Endodermal cell (in vitro differentiated cells): ENCODE data around the gene NCAM2. TPM values are rescaled to one million over a fixed set of nuclear protein-coding genes. Genes with fewer than 3 reads are reported as not detected.

Experiments used
- DNase-seq: peaks from one replicate; pipeline ENCODE4 v3.0.0-alpha.2; 2017
- H3K27ac ChIP-seq: 2 replicates; pipeline ENCODE4 v1.5.1; 2013; ENCODE audit warnings: mild to moderate bottlenecking, low read depth, low read length, moderate library complexity
- H3K27me3 ChIP-seq: 2 replicates; pipeline ENCODE4 v1.6.1; 2013; ENCODE audit warnings: mild to moderate bottlenecking, low read length, moderate library complexity; ENCODE audit not compliant: insufficient read depth, control insufficient read depth, poor library complexity, severe bottlenecking
- H3K36me3 ChIP-seq: 2 replicates; pipeline ENCODE4 v1.7.0; 2013; ENCODE audit warnings: mild to moderate bottlenecking, low read length, moderate library complexity; ENCODE audit not compliant: control insufficient read depth, insufficient read depth
- H3K4me1 ChIP-seq: one replicate; pipeline ENCODE4 v1.7.0; 2013; ENCODE audit warnings: low read length; ENCODE audit not compliant: control insufficient read depth, insufficient read depth
- H3K4me3 ChIP-seq: 2 replicates; pipeline ENCODE4 v1.5.1; 2013; ENCODE audit warnings: mild to moderate bottlenecking, low read length, moderate library complexity
- H3K9ac ChIP-seq: 2 replicates; pipeline ENCODE4 v1.6.1; 2013; ENCODE audit warnings: mild to moderate bottlenecking, low read length, moderate library complexity; ENCODE audit not compliant: poor library complexity, severe bottlenecking; ENCODE audit errors: extremely low read depth
- H3K9me3 ChIP-seq: 2 replicates; pipeline ENCODE4 v1.6.1; 2013; ENCODE audit warnings: mild to moderate bottlenecking, low read length, moderate library complexity; ENCODE audit not compliant: control insufficient read depth
- H3K27ac Mint-ChIP-seq: 2 replicates; pipeline ENCODE4 v1.8.0; 2020; ENCODE audit warnings: mixed read lengths
- H3K27me3 Mint-ChIP-seq: 2 replicates; pipeline ENCODE4 v1.8.0; 2021; ENCODE audit warnings: mild to moderate bottlenecking, mixed read lengths; ENCODE audit not compliant: insufficient read depth
- H3K36me3 Mint-ChIP-seq: 2 replicates; pipeline ENCODE4 v1.8.0; 2020; ENCODE audit warnings: low read depth, mixed read lengths
- H3K4me1 Mint-ChIP-seq: 2 replicates; pipeline ENCODE4 v1.8.0; 2020; ENCODE audit warnings: mixed read lengths
- H3K4me3 Mint-ChIP-seq: 2 replicates; pipeline ENCODE4 v1.8.0; 2020; ENCODE audit warnings: mild to moderate bottlenecking, moderate library complexity, mixed read lengths
- H3K9me3 Mint-ChIP-seq: 2 replicates; pipeline ENCODE4 v1.8.0; 2020; ENCODE audit warnings: mild to moderate bottlenecking, mixed read lengths
- WGBS, 2 experiments: methylation state at CpG; one replicate each; pipeline versions ENCODE4 v1.1.5 to v1.1.7; 2013; ENCODE audit warnings: missing lambda C conversion rate in 2 of 2, mixed read lengths in 1 of 2; ENCODE audit not compliant: insufficient coverage in 1 of 2, insufficient read length in 1 of 2; 5-methylcytosine and 5-hydroxymethylcytosine counted together
- total RNA-seq, 2 donors: library from RNA; stranded (reverse); fragmentation: NEBNext Ultra II Directional in 1 of 2; extraction: Animal tissue kit (Norgen Biotek cat#: 25700) in 1 of 2; gene quantifications; 2 replicates in 1 of 2; 3 replicates in 1 of 2; pipeline ENCODE4 v1.2.1, GENCODE V29; 2021
- TF ChIP-seq, protein P1 (sequence below): fragments of 200-600 bp; sonication (generic); conservative IDR thresholded peaks from 2 replicates; pipeline ENCODE4 v1.5.0; 2021; ENCODE audit warnings: antibody characterized with exemption, mild to moderate bottlenecking

Gene NCAM2
- total RNA-seq, 2 donors from 2014 or later = 0.46 to 0.69 TPM

GRCh38 chr21:21297211-21297610 lies 299.0 kb downstream of the NCAM2 start:
- no peaks in the 10 kb centered on the region for H3K36me3 ChIP-seq
- H3K36me3 Mint-ChIP-seq = no peaks in the 10 kb centered on the region
- H3K4me3 Mint-ChIP-seq = no peak overlapping the region
- TF ChIP-seq, protein P1, sequence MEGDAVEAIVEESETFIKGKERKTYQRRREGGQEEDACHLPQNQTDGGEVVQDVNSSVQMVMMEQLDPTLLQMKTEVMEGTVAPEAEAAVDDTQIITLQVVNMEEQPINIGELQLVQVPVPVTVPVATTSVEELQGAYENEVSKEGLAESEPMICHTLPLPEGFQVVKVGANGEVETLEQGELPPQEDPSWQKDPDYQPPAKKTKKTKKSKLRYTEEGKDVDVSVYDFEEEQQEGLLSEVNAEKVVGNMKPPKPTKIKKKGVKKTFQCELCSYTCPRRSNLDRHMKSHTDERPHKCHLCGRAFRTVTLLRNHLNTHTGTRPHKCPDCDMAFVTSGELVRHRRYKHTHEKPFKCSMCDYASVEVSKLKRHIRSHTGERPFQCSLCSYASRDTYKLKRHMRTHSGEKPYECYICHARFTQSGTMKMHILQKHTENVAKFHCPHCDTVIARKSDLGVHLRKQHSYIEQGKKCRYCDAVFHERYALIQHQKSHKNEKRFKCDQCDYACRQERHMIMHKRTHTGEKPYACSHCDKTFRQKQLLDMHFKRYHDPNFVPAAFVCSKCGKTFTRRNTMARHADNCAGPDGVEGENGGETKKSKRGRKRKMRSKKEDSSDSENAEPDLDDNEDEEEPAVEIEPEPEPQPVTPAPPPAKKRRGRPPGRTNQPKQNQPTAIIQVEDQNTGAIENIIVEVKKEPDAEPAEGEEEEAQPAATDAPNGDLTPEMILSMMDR = no peak
- WGBS, 2 experiments = 69 to 90% methylated on average over 2 of the region's 2 CpGs
- H3K27ac Mint-ChIP-seq = no peak overlapping the region
- H3K27me3 Mint-ChIP-seq = no peaks in the 10 kb centered on the region
- no peaks in the 10 kb centered on the region for H3K27me3 ChIP-seq
- H3K9ac ChIP-seq = no peak overlapping the region
- H3K4me3 ChIP-seq = no peak overlapping the region
- no peaks in the 10 kb centered on the region for H3K9me3 Mint-ChIP-seq
- no peak for DNase-seq
- no peak overlapping the region for H3K27ac ChIP-seq
- no peaks in the 10 kb centered on the region for H3K4me1 Mint-ChIP-seq
- no peaks in the 10 kb centered on the region for H3K4me1 ChIP-seq
- no peaks in the 10 kb centered on the region for H3K9me3 ChIP-seq

DNA sequence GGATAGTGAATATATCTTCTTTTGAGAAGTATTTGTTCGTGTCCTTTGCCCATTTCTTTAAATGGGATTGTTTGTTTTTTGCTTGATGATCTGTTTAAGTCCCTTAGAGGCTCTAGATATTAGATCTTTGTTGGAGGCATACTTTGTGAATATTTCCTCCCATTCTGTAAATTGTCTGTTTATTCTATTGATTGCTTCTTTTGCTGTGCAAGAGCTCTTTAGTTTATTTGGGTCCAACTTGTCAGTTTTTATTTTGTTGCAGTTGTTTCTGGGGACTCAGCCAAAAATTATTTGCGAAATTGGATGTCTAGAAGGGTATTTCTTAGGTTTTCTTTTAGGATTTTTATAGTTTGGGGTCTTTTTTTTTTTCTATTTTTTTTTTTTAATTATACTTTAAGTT lies 302.8 kb downstream of the NCAM2 start:
- WGBS, 2 experiments = 71 to 94% methylated on average over 1 to 2 of the region's 2 CpGs
- no peaks in the 10 kb centered on the region for H3K4me1 Mint-ChIP-seq
- no peak overlapping the region for H3K9ac ChIP-seq
- no peak overlapping the region for H3K4me3 Mint-ChIP-seq
- no peaks in the 10 kb centered on the region for H3K27me3 Mint-ChIP-seq
- no peak overlapping the region for H3K4me3 ChIP-seq
- H3K27me3 ChIP-seq = no peaks in the 10 kb centered on the region
- no peaks in the 10 kb centered on the region for H3K36me3 Mint-ChIP-seq
- H3K36me3 ChIP-seq = no peaks in the 10 kb centered on the region
- no peaks in the 10 kb centered on the region for H3K9me3 Mint-ChIP-seq
- no peak overlapping the region for H3K27ac Mint-ChIP-seq
- no peak for DNase-seq
- H3K27ac ChIP-seq = no peak overlapping the region
- no peaks in the 10 kb centered on the region for H3K9me3 ChIP-seq
- no peaks in the 10 kb centered on the region for H3K4me1 ChIP-seq
- TF ChIP-seq, protein P1 = no peak

DNA sequence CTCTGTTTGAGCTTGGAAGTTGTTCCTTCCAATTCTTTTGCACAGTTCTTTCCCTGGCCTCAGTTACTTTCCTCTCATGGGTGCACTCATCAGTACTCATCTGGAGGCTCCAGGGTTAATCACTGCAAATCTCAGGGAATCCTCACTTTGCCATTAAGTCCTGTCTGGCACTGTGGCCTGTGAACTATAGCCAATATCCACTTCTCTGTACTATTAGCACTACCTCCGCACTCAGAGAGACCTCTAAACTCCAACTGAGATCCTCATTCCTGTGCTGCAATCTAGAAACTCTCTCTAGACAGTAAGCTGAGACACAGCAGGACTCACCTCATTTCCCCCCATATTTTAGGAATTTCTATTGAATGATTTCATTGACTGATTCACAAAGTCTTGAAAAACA lies 311.3 kb downstream of the NCAM2 start:
- no peaks in the 10 kb centered on the region for H3K9me3 ChIP-seq
- H3K36me3 Mint-ChIP-seq = no peaks in the 10 kb centered on the region
- H3K27me3 Mint-ChIP-seq = no peaks in the 10 kb centered on the region
- TF ChIP-seq, protein P1 = no peak
- H3K4me3 ChIP-seq = no peak overlapping the region
- H3K9me3 Mint-ChIP-seq = no peaks in the 10 kb centered on the region
- H3K27me3 ChIP-seq = no peaks in the 10 kb centered on the region
- no peak for DNase-seq
- H3K4me1 Mint-ChIP-seq = no peaks in the 10 kb centered on the region
- 84% methylated on average over 1 of the region's 1 CpG; no CpG with 5 or more reads in 1 of the 2 experiments for whole genome bisulfite sequencing, 2 experiments
- no peak overlapping the region for H3K27ac Mint-ChIP-seq
- no peak overlapping the region for H3K27ac ChIP-seq
- no peaks in the 10 kb centered on the region for H3K36me3 ChIP-seq
- H3K9ac ChIP-seq = no peak overlapping the region
- H3K4me1 ChIP-seq = no peaks in the 10 kb centered on the region
- no peak overlapping the region for H3K4me3 Mint-ChIP-seq
